GM19463 (cell line): ENCODE results near the gene CNTRL.
A peak's percentile ranks its signal among the peaks of the same experiment; 100 is the strongest.

Experiments
- ATAC-seq: cut with Tn5 transposase; IDR thresholded peaks from one replicate; pipeline ENCODE4 v1.9.1; 2021; ENCODE audit warnings: mild to moderate bottlenecking, moderate library complexity; ENCODE audit not compliant: unreplicated experiment

The CNTRL gene

DNA sequence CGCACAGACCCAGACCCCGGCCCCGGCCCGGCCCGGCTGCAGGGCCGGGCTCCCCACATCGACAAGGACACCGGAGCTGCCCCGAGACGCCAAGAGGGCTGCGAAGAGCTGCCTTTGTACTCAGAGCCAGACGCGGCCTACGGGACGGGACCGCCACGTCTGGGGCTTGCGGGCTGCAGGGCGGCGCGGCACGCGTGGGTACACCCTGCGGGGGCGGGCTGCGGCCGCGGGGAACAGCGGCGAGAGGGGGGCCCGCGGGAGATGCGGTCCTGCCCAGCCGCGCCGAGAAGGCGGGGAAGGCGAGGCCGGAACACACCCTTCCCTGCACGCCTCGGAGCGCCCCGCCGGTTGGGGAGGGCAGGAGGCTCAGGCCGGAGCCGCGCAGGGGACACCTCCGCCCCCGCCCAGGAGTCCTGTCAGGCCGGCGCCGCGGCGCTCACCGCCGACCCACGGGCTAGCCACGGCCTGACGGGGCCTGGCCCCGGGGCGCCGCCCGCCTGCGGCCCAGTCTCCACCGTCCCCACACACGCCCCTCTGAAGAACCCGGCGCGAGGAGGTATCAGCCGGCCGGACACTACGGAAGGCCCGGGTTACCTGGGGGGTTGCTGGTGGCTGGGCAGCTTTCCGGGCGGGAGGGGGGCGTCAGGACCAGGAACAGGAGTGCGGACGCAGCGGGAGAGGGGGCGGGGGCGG, 126.4 kb downstream of the CNTRL start:
- ATAC-seq: peak; percentile 13

DNA sequence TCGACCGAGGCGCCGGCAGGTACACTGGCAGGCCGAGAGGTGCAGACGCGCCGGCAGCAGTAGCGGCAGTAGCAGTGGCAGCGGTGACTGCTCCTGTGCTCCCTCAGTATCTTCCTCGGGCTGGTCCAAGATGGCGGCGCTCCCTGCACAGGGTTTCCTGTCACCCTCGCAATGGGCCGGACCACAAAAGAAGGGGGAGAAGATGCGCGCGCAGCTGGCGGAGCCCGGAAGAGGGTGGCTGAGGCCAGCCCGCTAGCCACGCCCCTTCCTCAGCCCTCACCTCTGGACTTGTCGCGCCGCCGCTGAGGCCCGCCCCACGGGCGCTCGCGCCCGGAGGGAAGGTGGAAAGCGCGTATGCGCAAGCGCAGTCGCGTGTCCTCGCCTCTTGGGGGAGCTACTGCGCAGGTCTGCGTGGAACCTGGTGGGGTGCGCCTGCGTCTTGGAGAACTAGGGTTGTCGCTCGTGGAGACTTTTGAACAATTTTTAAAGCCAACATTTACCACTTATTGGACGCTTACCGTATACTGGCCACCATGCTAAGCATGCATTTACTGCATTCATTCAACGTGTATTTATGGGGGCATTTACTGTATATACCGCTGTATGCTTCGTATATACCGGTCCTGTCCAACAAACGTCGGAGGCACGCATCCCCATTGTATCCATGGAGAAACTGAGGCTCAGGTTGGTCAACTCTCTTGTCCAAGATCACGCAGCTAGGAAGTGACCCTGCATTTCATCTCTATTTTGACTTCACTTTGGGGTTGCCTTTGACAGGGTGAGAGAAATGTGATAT, 127.2 kb downstream of the CNTRL start, which contains the start of gene RAB14:
TSS of gene RAB14 (minus strand) at position 132 of the 796 bp plus-strand sequence. CDS start 8,457 bp downstream, outside the sequence.
- peak; percentile 82 for ATAC-seq

DNA sequence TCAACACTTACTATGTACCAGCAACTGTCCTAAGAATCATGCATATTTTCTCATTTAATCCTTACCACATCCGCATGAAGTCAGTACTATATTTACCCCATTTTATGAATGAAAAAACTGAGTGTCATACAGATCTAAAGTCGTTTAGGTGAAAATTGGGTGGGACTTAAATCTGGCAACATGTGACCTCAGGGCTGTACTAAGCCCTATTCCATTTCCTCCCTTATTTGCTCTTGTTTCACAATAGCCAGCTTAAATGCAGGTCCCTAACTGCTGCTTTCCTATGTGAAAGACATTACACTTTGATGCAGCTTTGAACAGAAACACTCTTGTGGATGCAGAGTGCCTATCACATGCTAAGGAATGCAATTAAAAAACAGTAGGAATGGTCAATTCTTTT, 129.4 kb downstream of the CNTRL start:
- ATAC-seq: no peak

DNA sequence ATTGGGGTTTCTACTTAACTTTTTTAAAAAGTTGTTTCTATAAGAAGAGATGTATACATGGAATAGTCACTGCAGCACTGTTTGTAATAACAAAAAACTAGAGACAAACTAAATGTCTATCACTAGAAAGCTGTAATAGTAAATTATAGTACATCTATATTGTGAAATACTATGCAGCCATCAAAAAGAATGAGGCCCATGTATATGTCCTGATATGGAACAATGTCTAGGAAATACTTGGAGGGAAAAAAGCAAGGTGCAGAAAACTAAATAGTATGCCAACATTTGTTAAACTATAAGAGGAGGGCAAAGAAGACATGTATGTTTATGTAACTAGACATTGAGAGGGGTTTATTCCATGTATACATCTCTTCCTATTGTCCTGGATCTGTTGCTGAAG, 129.9 kb downstream of the CNTRL start:
- no peak for ATAC-seq

DNA sequence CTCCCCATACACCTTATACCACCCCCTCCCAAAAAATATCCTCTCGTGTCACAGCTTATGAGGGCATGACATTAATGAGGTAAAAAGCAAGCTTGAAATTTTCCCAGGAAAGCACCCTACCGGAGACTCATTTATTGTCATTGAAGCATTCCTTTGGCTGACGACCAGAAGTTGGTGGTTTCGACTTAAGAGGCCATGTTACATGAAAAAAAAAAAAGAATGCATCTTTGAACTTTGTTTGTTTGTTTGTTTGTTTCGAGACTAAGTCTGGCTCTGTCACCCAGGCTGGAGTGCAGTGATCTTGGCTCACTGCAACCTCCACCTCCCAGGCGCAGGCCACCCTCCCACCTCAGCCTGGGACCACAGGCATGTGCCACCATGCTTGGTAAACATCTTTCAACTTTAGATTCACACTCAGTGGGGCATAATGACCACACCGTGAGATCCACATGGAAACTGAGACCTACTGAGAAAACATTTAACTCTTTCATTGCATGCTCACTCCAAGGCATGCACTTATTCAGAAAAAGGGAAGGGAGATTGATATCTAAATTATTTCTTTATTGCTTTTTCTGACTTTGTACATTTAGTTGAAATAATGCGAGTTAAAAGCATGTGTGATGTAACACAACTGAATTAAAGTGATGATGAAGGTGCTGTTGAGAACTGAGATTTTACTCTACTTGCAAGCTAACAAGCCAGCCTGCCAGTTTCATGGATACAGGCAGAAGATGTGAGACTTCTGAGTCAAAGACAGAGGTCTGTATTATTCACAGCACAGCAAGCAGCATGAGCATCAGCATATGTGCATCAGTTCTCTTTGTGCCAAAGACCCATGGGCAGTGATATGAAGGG, 132.0 kb downstream of the CNTRL start:
- peak; percentile 40 for ATAC-seq

DNA sequence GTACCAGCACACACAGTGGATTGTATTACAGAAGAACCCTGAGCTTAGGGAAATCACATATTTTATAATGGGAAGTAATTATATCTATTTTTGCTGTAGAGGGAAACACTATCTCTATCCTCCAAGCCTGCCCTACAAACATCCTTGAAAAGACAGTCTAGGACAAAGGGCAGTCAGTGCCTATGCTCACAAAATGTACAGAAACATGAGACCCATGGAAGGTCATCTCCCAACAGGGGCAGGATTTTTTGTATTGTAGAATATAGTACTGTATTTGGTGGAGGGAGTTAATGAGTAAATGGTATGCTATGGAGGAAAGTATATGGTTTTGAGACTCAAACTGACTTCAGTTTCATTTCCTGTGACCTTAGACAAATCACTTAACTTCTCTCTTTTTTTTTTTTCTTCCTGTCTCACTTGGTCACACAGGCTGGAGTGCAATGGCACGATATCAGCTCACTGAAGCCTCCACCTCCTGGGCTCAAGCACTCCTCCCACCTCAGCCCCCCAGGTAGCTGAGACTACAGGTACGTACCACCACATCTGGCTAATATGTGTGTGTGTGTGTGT, 132.7 kb downstream of the CNTRL start:
- peak; percentile 82 for ATAC-seq

DNA sequence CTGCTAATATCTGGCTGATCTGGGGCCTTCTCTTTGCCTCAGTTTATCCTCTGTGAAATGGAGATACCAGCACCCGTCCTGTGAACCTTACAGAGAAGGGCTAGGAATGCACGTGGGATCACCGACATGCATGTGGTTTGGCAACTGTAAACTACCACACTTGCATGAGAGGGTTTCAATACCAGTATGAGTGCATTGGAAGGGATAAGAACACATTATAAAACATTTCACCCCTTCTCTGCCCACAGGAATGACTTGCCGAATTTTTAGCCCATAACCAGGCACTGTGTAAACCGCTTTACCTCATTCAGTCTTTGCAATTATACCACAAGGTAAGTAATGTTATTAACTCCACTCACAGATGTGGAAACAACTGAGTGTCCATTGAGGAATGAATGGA, 135.8 kb downstream of the CNTRL start:
- no peak for ATAC-seq

DNA sequence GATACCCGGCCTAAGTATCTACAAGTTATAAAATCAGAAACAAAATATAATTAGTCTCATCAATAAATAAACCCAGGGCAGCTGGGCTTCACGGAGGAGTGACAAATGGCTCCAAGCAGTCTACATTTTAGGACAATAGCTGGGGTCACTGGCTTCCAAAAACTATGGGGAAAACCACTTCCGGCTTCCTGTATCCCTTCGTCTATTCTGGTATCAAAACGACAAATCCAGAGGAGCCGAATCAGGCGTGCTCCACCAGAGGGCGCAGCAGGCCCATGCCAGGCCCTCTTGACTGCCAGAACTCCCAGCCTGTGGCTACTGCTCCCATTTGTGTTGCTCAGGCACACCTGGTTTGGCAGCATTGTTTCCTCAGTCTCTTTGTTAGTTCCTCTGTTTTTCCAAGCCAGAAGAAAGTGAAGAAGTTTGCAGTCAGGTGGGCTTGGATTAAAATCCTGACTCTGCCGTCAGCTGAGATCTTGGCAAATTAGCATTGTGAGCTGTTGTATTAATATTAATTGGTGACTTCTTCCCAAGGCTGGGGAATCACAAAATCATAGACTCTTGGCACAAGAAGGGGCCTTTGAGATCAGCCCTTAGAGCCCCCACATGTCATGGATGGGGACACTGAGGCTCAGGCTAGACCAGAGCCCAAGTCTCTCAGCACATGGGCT, 138.5 kb downstream of the CNTRL start:
- no peak for ATAC-seq

DNA sequence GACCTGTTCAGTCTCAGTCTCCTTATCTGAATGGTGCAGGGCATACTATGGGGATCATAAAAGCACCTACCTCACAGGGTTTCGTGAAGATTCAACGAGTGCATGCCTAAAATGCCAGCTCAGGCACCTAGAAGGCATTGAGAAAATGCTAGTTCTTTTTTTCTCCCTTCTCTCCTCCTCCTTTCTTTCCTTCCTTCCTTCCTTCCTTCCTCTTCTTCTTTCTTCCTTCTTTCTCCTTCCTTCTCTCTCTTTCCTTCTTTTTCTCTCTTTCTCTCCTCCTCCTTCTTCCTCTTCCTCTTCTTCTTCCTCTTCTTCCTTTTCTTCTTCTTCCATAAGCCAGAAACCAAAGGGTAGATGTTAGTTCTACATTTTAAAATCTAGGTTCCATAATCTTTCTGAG, 139.2 kb downstream of the CNTRL start:
- ATAC-seq: no peak

DNA sequence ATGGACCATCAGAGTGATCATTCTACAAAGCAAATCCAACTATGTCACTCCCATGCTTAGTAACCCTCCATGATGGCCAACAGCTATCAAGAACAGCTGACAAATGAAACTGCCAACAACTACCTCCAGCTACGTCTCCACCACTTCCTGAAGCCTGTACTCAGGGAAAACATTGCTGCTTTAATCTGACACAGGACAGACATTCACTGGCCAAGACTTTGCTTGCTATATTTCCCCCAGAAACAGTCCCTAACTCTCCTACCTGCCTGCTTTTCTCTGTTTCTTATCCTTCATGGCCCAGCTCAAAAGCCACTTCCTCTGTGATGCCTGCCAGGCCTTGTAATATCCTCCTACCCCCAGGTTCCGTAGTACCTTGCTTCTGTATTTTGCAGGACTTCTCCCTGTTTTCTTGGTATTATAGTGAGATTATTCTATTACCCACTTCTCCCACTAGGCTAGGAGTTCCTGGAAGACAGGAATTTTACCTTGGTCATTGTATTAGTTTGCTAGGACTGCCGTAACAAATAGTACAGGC, 141.6 kb downstream of the CNTRL start:
- ATAC-seq: no peak

DNA sequence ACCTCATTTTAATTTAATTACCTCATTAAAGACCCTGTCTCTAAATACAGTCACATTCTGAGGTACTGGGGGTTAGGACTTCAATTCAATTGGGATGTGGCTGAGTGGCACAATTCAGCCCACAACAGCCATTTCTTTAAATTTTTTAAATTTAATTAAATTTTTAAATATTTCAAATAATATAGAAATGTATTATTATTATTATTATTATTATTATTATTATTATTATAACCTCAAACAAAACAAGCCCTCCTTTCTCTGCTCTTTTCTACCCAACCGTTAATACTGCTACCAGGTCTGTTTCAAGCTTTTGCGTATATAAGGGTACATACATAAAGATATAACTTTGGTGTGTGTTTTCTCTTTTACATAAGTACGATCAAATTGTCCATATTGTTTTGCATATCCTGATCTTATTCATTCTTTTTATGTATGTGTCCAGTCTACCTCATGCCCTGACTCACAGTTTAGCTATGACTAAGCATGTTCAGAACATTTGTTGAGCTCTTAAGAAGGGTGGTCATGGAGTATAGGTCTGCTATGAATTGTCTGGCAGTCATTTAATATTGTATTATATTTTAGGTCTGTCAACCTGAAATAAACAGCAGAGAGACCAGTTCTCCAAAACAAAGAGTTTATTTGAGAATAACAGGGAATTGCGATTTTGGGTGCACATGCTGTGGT, 143.0 kb downstream of the CNTRL start:
- ATAC-seq: peak; percentile 80

DNA sequence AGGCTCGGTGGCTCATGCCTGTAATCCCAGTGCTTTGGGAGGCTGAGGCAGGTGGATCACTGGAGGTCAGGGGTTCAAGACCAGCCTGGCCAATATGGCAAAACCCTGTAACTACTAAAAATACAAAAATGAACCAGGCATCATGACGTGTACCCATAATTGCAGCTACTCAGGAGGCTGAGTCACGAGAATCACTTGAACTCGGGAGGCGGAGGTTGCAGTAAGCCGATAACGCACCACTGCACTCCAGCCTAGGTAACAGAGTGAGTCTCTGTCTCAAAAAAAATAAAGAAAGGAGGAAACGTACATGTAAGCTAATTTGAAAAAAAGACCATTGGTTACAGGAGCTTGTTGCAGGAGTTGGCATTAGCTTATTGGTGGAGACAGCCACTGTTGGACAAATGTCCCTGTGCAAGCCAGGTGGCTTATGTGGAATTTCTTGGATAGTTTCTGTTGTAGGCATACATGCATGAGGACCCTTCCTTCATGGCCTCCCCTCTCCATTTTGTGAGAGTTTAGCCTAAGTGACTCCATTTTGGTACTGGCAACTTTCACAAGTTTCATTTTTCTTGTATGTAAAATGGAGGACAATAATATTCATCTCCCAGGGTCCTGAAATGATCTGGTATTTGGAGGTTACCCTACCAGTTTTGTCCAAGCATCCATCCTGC, 143.7 kb downstream of the CNTRL start:
- no peak for ATAC-seq

DNA sequence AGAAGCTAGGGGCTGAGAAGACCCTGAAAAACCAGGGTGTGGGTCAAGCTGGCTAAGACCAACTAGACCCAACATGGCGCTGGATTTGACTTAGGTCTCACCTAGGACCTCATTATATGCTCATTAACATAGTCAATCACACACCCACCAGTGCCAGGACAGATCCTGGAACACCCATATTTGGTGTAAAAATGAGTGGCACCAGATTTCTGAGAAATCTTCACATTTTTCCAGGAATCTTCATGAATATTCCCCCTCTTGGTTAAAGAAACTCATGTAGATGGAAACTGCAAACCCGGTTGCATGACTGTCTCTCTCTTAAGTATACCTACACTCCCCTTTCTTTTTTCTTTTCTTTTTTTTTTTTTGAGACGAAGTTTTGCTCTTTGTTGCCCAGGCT, 144.8 kb downstream of the CNTRL start:
- no peak for ATAC-seq

DNA sequence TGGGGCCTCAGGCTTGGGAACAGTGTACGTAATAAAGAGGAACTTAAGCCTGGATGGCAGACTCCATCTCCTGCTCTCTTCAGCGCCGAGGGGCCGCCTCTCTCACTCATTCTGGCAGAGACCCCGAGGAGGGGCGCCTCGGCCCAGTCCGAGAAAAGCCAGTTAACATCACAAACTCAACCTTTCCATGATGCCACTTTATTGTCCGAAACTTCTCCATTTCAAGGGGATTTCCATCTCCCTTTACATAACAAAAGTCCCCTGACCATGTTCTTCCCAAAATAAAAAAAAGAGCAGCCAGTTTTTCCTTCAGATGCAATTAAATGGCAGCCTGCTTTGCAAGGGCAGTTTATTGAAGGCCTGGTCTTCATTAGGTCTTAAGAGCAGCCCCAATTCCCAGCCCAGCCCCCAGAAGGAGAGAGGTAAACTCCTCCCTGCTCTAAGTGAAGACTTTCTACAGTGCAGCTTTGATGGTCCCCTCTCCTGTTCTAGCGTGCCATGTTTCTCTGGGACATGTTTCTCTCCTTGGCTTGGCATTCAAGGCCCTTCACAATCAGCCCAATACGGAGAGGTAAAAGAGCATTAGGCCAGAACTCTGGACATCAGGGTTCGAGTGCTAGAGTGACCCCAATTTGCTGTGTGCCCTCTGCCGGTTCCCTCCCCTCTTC, 146.4 kb downstream of the CNTRL start:
- ATAC-seq: no peak

DNA sequence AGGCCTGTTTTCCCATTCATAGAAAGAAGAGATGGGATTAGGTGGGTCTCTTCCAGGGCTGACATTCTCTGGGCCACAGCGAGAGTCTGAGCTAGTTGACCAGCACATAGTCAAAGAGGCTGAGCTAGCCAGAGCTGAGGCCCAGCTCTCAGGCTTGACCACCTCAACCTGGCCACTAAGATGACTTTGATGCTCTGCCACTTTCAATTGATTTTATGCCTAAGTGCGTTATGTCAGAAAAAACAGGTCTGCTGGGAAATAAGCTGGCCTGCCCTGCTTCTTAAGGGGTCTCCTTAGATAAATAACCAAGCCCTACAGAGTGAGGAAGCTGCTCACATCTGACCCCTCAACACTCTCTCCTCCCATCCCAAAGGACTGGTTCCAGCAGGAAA, 146.9 kb downstream of the CNTRL start:
- no peak for ATAC-seq

DNA sequence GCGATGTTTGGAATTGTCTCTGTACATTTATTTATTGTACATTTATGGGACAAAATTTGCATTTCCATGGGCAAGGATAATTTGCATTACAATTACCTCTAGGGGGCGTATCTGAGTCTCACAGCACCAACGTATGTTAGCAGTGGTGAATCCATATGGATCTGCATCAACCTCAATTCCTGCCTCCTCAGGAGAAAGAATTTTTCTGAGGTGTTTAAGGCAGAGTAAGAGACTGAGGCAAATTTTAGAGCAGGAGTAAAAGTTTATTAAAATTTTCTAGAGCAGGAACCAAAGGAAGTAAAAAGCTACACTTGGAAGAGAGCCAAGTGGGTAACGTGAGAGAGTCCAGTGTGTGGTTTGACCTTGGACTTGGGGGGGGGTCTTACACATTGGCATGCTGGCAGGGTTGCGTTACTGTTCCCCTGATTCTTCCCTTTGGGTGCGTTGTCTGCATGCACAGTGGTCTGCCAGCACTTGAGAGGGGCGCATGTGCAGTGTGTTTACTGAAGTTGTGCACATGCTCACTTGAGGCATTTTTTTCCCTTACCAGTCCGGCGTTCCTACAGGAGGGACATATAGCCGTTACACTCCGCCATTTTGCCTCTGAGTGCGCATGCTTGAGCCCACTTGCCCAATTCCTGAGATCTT, 147.9 kb downstream of the CNTRL start:
- ATAC-seq: no peak

DNA sequence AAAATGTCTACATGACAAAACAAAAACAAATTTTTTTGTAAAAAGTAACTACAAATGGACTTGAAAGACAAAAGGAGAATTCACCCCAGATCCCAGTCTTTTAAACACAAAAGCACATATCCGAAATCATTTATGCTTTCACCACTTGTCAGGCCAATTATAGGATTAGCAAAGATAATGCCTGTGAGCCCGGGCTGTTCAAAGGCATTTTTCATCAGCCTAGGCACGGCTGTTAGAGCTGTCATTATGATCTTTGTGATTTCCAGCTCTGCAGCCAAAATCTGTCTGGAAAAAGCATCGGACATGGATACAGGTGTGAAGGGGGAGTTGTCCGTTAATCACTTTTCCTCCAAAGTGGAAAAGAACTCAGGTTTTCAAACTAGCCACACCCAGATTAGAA, 150.5 kb downstream of the CNTRL start:
- no peak for ATAC-seq

DNA sequence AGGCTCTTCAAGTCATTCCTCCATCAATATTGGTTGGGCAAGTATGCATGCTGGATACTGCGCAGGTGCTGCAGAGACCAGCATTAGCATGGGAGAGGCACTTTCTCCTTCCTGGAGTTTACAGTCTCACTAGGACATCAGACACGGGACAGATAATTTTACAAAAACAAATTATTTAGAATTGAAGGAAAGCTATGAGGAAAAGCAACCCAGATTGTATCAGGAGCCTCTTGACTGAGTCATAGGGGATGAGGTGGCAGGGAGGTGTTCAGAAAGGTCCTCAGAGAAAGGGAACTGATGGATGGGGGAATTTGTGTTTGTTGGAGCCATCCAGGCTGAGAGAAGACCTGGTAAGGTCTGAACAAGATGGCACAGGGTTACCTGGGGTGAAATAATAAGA, 151.4 kb downstream of the CNTRL start:
- ATAC-seq: no peak
